C4-2B (cell line): Measurements from ENCODE around the gene FSIP1.

Source experiments
- ZFX ChIP-seq: fragments of 450-650 bp; IDR thresholded peaks from 2 replicates; pipeline ENCODE4 v1.6.1; 2017
- TF ChIP-seq, protein P1 (sequence below): fragments of 450-650 bp; conservative IDR thresholded peaks from 2 replicates; pipeline ENCODE4 v1.5.1; 2017; ENCODE audit warnings: mild to moderate bottlenecking

DNA sequence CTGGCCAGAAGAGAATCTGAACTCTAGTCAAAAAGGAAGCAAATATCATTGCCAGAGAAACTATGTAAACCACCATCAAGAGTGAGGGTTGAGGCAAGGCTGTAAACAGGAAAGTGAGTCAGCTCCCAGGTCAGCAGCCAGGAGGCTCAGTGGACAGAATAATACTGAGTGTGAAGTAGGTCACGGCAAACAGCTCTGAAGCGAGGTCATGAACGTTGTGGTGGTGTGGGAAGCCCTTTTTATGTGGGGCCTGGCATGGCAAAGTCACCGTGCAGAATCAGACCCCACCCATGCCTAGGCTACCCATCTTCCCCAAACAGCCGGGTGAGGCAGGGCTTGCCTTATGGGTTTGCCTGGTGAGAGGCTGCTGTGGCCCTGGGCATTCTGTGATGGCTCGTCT is 157.8 kb downstream of the FSIP1 start:
- TF ChIP-seq, protein P1, sequence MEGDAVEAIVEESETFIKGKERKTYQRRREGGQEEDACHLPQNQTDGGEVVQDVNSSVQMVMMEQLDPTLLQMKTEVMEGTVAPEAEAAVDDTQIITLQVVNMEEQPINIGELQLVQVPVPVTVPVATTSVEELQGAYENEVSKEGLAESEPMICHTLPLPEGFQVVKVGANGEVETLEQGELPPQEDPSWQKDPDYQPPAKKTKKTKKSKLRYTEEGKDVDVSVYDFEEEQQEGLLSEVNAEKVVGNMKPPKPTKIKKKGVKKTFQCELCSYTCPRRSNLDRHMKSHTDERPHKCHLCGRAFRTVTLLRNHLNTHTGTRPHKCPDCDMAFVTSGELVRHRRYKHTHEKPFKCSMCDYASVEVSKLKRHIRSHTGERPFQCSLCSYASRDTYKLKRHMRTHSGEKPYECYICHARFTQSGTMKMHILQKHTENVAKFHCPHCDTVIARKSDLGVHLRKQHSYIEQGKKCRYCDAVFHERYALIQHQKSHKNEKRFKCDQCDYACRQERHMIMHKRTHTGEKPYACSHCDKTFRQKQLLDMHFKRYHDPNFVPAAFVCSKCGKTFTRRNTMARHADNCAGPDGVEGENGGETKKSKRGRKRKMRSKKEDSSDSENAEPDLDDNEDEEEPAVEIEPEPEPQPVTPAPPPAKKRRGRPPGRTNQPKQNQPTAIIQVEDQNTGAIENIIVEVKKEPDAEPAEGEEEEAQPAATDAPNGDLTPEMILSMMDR, result no peak
- no peak for TF ChIP-seq ZFX
